GM23338 (cell line): ENCODE data around the gene ANO7. TPM values are rescaled to one million over a fixed set of nuclear protein-coding genes. Genes with fewer than 3 reads are reported as not detected.

Experiments
- ATAC-seq: fragments of 200-7000 bp; cut with Tn5 transposase; 3 replicates; pipeline ENCODE4 v1.9.1; 2020
- DNase-seq: peaks from one replicate; pipeline ENCODE4 v3.0.0-alpha.2; 2015; ENCODE audit warnings: low spot score
- H2AFZ ChIP-seq: fragments of 200-600 bp; sonication (generic); 2 replicates; pipeline ENCODE4 v1.8.0; 2016; ENCODE audit warnings: antibody characterized with exemption, mild to moderate bottlenecking, moderate library complexity
- H3F3A ChIP-seq: fragments of 200-600 bp; sonication (generic); replicated peaks from 2 replicates; pipeline ENCODE4 v1.8.0; 2017; ENCODE audit warnings: antibody characterized with exemption, mixed run types, low read depth
- H3K27ac ChIP-seq: fragments of 200-600 bp; sonication (generic); 2 replicates; pipeline ENCODE4 v1.6.1; 2016; ENCODE audit warnings: low read depth
- H3K27me3 ChIP-seq: fragments of 200-600 bp; sonication (generic); 2 replicates; pipeline ENCODE4 v1.8.0; 2016; ENCODE audit warnings: mild to moderate bottlenecking, mixed run types, moderate library complexity; ENCODE audit not compliant: insufficient read depth
- H3K36me3 ChIP-seq: fragments of 200-600 bp; sonication (generic); 2 replicates; pipeline ENCODE4 v1.8.0; 2016; ENCODE audit warnings: mild to moderate bottlenecking; ENCODE audit not compliant: insufficient read depth
- H3K4me1 ChIP-seq: fragments of 200-600 bp; sonication (generic); 2 replicates; pipeline ENCODE4 v1.8.0; 2016; ENCODE audit warnings: mild to moderate bottlenecking, moderate library complexity; ENCODE audit not compliant: insufficient read depth
- H3K4me2 ChIP-seq: fragments of 200-600 bp; sonication (generic); 2 replicates; pipeline ENCODE4 v1.7.1; 2017; ENCODE audit warnings: mixed run types
- H3K4me3 ChIP-seq: fragments of 200-600 bp; sonication (generic); 2 replicates; pipeline ENCODE4 v1.6.1; 2016; ENCODE audit warnings: mixed run types
- H3K79me2 ChIP-seq: fragments of 200-600 bp; sonication (generic); replicated peaks from 2 replicates; pipeline ENCODE4 v1.8.0; 2017; ENCODE audit warnings: mild to moderate bottlenecking; ENCODE audit not compliant: insufficient read depth
- H3K9me2 ChIP-seq: fragments of 200-600 bp; sonication (generic); 2 replicates; pipeline ENCODE4 v1.8.0; 2017; ENCODE audit not compliant: insufficient read depth
- H4K20me1 ChIP-seq: fragments of 200-600 bp; sonication (generic); replicated peaks from 2 replicates; pipeline ENCODE4 v1.8.0; 2017; ENCODE audit warnings: mild to moderate bottlenecking; ENCODE audit not compliant: insufficient read depth
- H3K27ac Mint-ChIP-seq: 2 replicates; pipeline ENCODE4 v1.8.0; 2020; ENCODE audit warnings: inconsistent platforms, mild to moderate bottlenecking, moderate library complexity, mixed read lengths
- H3K27me3 Mint-ChIP-seq: 3 replicates; pipeline ENCODE4 v1.8.0; 2022; ENCODE audit warnings: low read depth, mild to moderate bottlenecking, moderate library complexity, mixed read lengths, inconsistent platforms; ENCODE audit not compliant: insufficient read depth, poor library complexity
- H3K36me3 Mint-ChIP-seq: 3 replicates; pipeline ENCODE4 v1.8.0; 2021; ENCODE audit warnings: low read depth, mild to moderate bottlenecking, inconsistent platforms, moderate library complexity, mixed read lengths
- H3K4me1 Mint-ChIP-seq: 3 replicates; pipeline ENCODE4 v1.8.0; 2020; ENCODE audit warnings: mild to moderate bottlenecking, inconsistent platforms, mixed read lengths
- H3K4me3 Mint-ChIP-seq: 3 replicates; pipeline ENCODE4 v1.8.0; 2021; ENCODE audit warnings: moderate library complexity, mild to moderate bottlenecking, inconsistent platforms, mixed read lengths
- H3K9me3 Mint-ChIP-seq: 3 replicates; pipeline ENCODE4 v1.8.0; 2020; ENCODE audit warnings: moderate library complexity, mild to moderate bottlenecking, inconsistent platforms, mixed read lengths
- CREB1 ChIP-seq: fragments of 250-450 bp; sonication (Bioruptor Pico); IDR thresholded peaks from 2 replicates; pipeline ENCODE4 v1.5.0; 2020; ENCODE audit warnings: low read depth, mild to moderate bottlenecking, moderate library complexity
- EZH2 ChIP-seq: fragments of 200-600 bp; sonication (generic); IDR thresholded peaks from one replicate; pipeline ENCODE4 v1.8.0; 2017; ENCODE audit warnings: antibody characterized with exemption, mild to moderate bottlenecking, low read depth; ENCODE audit not compliant: unreplicated experiment
- EZH2phosphoT487 ChIP-seq: fragments of 200-600 bp; sonication (generic); IDR thresholded peaks from one replicate; pipeline ENCODE4 v1.8.1; 2018; ENCODE audit warnings: antibody characterized with exemption; ENCODE audit not compliant: unreplicated experiment
- JUNB ChIP-seq: IDR thresholded peaks from one replicate; pipeline ENCODE4 v1.6.1; 2016; ENCODE audit warnings: antibody characterized with exemption; ENCODE audit not compliant: unreplicated experiment
- ZNF114 ChIP-seq: fragments of 250-450 bp; sonication (Bioruptor Pico); IDR thresholded peaks from 2 replicates; pipeline ENCODE4 v1.5.0; 2020; ENCODE audit warnings: mild to moderate bottlenecking, moderate library complexity
- ZNF331 ChIP-seq: fragments of 250-450 bp; sonication (Bioruptor Pico); IDR thresholded peaks from 2 replicates; pipeline ENCODE4 v1.5.0; 2020; ENCODE audit warnings: low read depth, mild to moderate bottlenecking, moderate library complexity
- polyA plus RNA-seq: library from polyadenylated mRNA; unstranded; fragments of >200 nt; fragmentation: Nextera tagmentation; extraction: Ambion mirVana; gene quantifications from 2 replicates; pipeline ENCODE4 v1.2.1, GENCODE V29; 2016
- total RNA-seq: library from RNA; depleted of rRNA; stranded (reverse); fragments of >200 nt; shearing (Covaris generic); gene quantifications from 2 replicates; pipeline ENCODE4 v1.2.3, GENCODE V29; 2014
- TF ChIP-seq, protein P1 (sequence below): fragments of 250-450 bp; sonication (Bioruptor Pico); IDR thresholded peaks from 2 replicates; pipeline ENCODE4 v1.5.0; 2020; ENCODE audit warnings: mild to moderate bottlenecking, moderate library complexity

Gene ANO7
- total and polyA plus RNA-seq, 2 experiments from 2014 or later: 3.6 to 5.1 TPM

DNA sequence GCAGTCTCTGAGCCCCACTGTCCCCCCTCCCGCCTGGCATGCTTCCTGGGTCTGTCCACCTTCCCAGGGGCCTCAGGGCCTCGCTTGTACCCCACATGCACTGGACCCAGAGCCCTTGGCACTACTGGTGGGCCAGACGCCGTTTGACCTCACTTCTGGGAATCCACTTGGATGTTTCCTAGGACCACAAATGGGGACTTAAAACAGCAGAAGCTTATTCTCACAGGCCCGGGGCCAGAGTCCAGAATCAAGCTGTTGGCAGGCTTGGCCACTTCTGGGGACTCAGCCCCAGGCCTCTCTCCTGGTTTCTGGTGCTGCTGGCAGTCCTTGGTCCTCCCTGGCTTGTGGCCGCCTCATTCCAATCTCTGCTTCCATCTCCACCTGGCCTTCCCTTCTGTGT is 19.6 kb downstream of the ANO7 start (continued):
- TF ChIP-seq, protein P1, sequence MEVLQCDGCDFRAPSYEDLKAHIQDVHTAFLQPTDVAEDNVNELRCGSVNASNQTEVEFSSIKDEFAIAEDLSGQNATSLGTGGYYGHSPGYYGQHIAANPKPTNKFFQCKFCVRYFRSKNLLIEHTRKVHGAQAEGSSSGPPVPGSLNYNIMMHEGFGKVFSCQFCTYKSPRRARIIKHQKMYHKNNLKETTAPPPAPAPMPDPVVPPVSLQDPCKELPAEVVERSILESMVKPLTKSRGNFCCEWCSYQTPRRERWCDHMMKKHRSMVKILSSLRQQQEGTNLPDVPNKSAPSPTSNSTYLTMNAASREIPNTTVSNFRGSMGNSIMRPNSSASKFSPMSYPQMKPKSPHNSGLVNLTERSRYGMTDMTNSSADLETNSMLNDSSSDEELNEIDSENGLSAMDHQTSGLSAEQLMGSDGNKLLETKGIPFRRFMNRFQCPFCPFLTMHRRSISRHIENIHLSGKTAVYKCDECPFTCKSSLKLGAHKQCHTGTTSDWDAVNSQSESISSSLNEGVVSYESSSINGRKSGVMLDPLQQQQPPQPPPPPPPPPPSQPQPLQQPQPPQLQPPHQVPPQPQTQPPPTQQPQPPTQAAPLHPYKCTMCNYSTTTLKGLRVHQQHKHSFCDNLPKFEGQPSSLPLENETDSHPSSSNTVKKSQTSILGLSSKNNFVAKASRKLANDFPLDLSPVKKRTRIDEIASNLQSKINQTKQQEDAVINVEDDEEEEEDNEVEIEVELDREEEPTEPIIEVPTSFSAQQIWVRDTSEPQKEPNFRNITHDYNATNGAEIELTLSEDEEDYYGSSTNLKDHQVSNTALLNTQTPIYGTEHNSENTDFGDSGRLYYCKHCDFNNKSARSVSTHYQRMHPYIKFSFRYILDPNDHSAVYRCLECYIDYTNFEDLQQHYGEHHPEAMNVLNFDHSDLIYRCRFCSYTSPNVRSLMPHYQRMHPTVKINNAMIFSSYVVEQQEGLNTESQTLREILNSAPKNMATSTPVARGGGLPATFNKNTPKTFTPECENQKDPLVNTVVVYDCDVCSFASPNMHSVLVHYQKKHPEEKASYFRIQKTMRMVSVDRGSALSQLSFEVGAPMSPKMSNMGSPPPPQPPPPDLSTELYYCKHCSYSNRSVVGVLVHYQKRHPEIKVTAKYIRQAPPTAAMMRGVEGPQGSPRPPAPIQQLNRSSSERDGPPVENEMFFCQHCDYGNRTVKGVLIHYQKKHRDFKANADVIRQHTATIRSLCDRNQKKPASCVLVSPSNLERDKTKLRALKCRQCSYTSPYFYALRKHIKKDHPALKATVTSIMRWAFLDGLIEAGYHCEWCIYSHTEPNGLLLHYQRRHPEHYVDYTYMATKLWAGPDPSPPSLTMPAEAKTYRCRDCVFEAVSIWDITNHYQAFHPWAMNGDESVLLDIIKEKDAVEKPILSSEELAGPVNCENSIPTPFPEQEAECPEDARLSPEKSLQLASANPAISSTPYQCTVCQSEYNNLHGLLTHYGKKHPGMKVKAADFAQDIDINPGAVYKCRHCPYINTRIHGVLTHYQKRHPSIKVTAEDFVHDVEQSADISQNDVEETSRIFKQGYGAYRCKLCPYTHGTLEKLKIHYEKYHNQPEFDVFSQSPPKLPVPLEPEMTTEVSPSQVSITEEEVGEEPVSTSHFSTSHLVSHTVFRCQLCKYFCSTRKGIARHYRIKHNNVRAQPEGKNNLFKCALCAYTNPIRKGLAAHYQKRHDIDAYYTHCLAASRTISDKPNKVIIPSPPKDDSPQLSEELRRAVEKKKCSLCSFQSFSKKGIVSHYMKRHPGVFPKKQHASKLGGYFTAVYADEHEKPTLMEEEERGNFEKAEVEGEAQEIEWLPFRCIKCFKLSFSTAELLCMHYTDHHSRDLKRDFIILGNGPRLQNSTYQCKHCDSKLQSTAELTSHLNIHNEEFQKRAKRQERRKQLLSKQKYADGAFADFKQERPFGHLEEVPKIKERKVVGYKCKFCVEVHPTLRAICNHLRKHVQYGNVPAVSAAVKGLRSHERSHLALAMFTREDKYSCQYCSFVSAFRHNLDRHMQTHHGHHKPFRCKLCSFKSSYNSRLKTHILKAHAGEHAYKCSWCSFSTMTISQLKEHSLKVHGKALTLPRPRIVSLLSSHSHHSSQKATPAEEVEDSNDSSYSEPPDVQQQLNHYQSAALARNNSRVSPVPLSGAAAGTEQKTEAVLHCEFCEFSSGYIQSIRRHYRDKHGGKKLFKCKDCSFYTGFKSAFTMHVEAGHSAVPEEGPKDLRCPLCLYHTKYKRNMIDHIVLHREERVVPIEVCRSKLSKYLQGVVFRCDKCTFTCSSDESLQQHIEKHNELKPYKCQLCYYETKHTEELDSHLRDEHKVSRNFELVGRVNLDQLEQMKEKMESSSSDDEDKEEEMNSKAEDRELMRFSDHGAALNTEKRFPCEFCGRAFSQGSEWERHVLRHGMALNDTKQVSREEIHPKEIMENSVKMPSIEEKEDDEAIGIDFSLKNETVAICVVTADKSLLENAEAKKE (CRISPR knock-in tag): no peak

DNA sequence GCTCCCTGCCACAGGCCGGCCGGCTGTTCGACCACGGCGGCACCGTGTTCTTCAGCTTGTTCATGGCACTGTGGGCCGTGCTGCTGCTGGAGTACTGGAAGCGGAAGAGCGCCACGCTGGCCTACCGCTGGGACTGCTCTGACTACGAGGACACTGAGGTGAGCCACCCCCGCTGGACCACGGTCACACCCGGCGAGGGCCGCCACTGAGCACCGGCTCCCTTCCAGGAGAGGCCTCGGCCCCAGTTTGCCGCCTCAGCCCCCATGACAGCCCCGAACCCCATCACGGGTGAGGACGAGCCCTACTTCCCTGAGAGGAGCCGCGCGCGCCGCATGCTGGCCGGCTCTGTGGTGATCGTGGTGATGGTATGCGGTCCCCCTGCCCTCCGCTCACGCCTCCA is 20.8 kb downstream of the ANO7 start:
- H3K9me3 Mint-ChIP-seq: no peaks in the 10 kb centered on the region; the same call in 2 of the 3 replicates
- Histone ChIP-seq H3F3A (no peaks in the 10 kb centered on the region), H3K4me1 (no peaks in the 10 kb centered on the region), H3K9me2 (no peaks in the 10 kb centered on the region), H3K27ac (no peak overlapping the region), H3K4me3 (no peak overlapping the region), H2AFZ (no peak overlapping the region), H4K20me1 (no peaks in the 10 kb centered on the region), H3K27me3 (no peaks in the 10 kb centered on the region), H3K79me2 (no peaks in the 10 kb centered on the region), H3K4me2 (no peak overlapping the region), H3K36me3 (no peaks in the 10 kb centered on the region)
- peaks cover 3% of the 10 kb centered on the region; the same call in 1 of the 3 replicates for H3K4me1 Mint-ChIP-seq
- no peaks in the 10 kb centered on the region for H3K36me3 Mint-ChIP-seq
- no peak overlapping the region for H3K4me3 Mint-ChIP-seq
- ATAC-seq (no peak), DNase-seq (no peak)
- H3K27ac Mint-ChIP-seq: no peak overlapping the region
- no peak for TF ChIP-seq ZNF114
- no peak for TF ChIP-seq EZH2phosphoT487
- TF ChIP-seq ZNF331: no peak
- TF ChIP-seq, protein P1 (CRISPR knock-in tag): no peak
- no peak for TF ChIP-seq EZH2
- no peak for TF ChIP-seq CREB1 (CRISPR knock-in tag)
- no peak for TF ChIP-seq JUNB
- peaks cover 14% of the 10 kb centered on the region for H3K27me3 Mint-ChIP-seq
